ENCODE results near the gene PRMT3. TPM values are rescaled to one million over a fixed set of nuclear protein-coding genes. Genes with fewer than 3 reads are reported as not detected.

Gene PRMT3
- total and polyA plus RNA-seq, 2 of the 13 experiments (the other 11 are each of a cell fraction or from before 2014, with no cell fraction given) = 9.1 to 27.7 TPM

- peak; percentile 80 for TF ChIP-seq ZHX2 (IDR thresholded peaks at IDR 0.05; ENCODE audit: low read depth)
- TF ChIP-seq ZHX2 (CRISPR knock-in tag; IDR thresholded peaks at IDR 0.05; ENCODE audit: borderline replicate concordance) = peak; percentile 91
- TF ChIP-seq ZNF24 (IDR thresholded peaks at IDR 0.05) = 0 out of 2 replicates have a peak, but pooled peaks have one; percentile 55
- 0 out of 2 replicates have a peak, but pooled peaks have one; percentile 83 for TF ChIP-seq ISX (CRISPR knock-in tag; conservative IDR thresholded peaks at IDR 0.05)
- TF ChIP-seq ZNF546 (CRISPR knock-in tag; conservative IDR thresholded peaks at IDR 0.05) = no peak; the same call in 1 of the 2 replicates
- TF ChIP-seq PREB (CRISPR knock-in tag; IDR thresholded peaks at IDR 0.05) = peak; percentile 91; the same call in 1 of the 2 replicates
- TF ChIP-seq ZNF619 (CRISPR knock-in tag; IDR thresholded peaks at IDR 0.05) = peak; percentile 30; the same call in 1 of the 2 replicates
- TF ChIP-seq ZNF335 (CRISPR knock-in tag; IDR thresholded peaks at IDR 0.05) = 0 out of 2 replicates have a peak, but pooled peaks have one; percentile 39
- no peak for TF ChIP-seq ZFYVE20 (CRISPR knock-in tag; IDR thresholded peaks at IDR 0.05; ENCODE audit: borderline replicate concordance, low read depth)
- no peak for TF ChIP-seq MATR3 (CRISPR knock-in tag; IDR thresholded peaks at IDR 0.05)
- TF ChIP-seq ZNF597 (CRISPR knock-in tag; IDR thresholded peaks at IDR 0.05) = 0 out of 2 replicates have a peak, but pooled peaks have one; percentile 80
- 0 out of 2 replicates have a peak, but pooled peaks have one; percentile 2 for TF ChIP-seq ZNF317 (CRISPR knock-in tag; IDR thresholded peaks at IDR 0.05)
- TF ChIP-seq BATF2 (CRISPR knock-in tag; IDR thresholded peaks at IDR 0.05) = no peak
- no peak for TF ChIP-seq ARID3A (IDR thresholded peaks at IDR 0.05; ENCODE audit: low read depth, low read length)
- TF ChIP-seq TBX2 (CRISPR knock-in tag; IDR thresholded peaks at IDR 0.05; ENCODE audit: borderline replicate concordance) = peak; percentile 86
Measured at GRCh38 chr11:20387261-20388095, at the start of gene PRMT3 (continued).
